HUDEP-2 (cell line): ENCODE measurements around the gene TSHZ2.

Source experiments
- DNase-seq, 76 experiments: peaks; one replicate each; lab custom pipeline; 2025; ENCODE audit not compliant: unreplicated experiment in 76 of 76; lab: John Stamatoyannopoulos, UW

TSHZ2 gene

DNA sequence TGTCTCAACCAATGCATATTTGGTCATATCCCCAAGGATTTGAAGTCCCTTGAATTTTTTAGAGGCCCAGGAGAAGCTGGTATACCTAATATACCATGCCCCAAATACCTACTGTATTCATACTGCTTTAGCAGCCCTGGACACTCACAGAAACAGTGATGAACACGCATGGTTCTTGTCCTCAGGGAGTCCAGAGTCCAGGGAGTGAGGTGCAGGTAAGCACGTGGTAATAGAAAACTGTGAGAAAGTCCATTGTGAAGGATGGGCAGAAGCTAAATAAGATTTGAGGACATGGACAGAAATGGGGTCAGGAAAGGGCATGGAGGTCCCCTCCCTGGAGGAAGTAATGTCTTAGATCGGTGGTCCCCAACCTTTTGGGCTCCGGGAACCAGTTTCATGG is 85.4 kb downstream of the TSHZ2 start:
- no peak for DNase-seq

DNA sequence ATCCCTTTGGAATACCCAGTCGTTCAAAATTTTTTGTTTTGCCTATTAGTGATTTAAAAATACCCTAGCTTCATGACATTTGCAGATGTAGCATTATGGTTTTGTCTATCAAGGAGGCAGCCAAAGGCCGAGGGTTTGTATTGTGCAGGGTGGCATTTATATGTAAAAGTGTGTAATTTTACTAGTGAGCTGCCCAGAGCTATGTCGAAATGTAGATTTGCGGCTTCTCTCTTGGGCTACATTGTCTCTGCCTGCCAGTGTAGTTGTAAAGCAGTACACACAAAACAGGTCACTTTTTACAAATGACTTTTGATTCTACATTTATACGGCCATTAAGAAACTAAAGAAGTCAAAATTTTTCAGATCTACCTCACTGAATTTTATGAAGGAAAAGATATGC is 87.7 kb downstream of the TSHZ2 start:
- DNase-seq, result no peak

DNA sequence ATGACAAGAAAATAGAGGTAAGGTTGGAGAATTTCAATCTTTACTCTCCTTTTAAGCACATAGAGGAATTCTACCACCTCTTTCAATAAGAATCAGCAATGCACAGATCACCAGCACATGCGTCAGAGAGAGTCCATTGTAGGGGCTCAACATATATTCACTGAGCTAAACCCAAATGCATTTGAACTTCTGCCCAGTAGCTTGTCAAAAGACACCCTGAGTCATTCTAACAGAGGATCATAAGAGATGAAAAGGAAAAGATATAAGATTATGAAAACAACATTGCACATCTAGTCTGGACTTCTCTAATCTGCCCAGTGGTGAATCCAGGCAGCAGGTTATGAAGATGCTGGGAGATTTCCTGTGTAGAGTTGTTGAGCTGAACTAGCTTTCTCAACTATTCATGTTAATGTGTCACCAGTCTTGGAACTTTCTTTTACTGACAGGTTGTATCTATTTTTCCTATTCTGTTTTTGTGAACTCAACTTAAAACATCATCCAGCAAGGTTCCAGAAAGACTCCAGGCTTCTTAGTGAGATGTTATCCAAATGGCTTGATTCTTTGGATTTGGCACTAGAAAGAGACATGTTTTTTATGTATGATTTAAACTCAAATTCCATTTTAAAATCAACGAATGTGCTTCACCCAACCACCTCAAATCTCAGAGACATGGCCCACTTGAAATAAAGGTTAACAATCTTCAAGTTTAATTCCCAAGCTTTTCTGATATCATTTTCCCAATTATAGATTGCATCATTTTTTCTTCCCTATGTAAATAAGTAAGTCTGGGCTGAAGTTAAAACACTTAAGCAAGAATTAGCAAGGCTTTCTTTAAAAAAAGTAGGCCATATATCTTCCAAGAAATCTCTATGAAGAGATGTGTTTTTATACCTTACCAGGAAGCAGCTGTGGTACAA is 89.3 kb downstream of the TSHZ2 start:
- DNase-seq, result no peak

DNA sequence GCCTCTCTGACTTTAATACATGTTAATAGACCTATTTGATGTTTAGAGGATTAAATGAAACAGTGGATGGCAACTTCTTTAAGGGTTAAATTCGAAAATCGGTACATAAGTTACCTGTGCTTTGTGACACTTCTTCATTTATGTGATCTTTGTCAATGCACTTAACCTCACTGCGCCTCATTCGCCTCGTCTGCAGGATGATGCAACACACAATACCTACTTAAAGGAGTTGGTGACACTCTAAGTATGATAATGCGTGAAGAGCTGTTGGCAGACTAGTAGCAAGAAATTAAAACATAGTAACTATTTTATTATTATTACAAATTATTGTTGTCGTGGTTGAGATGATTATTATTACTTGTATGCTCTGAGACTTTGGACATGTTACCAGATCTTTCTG is 92.8 kb downstream of the TSHZ2 start:
- no peak for DNase-seq

DNA sequence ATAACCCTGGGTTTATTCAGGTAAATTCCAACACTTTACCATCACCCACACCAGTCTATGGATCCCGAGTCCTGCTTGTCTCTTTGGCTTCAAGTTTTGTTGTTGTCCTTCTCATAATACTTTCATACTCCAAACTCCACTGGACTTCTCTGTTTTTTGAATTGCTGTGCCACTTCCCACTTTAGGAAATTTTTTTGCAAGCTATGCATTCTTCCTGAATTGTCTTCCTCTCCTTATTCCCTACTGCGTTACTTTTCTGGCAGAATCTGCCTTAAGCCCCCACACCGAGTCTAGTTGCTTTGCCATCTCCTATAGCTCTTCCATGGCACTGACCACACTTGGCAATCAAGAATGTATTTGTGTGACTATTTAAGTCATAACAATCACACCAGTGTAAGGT is 96.1 kb downstream of the TSHZ2 start:
- no peak for DNase-seq

DNA sequence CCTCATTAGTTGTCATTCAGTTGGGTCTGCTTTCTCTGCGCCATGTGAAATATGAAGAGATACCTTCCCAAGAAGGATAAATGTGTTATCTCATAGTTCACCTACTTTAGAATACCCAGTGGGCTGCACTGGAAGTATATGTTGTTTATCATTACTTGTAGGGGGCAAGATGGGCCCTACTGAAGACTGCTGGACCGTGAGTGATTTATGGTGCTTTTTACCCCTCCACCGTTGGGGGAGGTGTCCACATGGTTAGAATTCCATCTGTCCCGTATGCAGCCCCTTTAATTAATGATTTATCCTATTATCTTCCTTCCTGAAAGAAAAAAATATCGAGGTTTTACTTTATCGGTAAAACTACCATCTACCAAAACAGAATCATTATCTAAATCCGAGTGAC is 97.0 kb downstream of the TSHZ2 start:
- no peak for DNase-seq

DNA sequence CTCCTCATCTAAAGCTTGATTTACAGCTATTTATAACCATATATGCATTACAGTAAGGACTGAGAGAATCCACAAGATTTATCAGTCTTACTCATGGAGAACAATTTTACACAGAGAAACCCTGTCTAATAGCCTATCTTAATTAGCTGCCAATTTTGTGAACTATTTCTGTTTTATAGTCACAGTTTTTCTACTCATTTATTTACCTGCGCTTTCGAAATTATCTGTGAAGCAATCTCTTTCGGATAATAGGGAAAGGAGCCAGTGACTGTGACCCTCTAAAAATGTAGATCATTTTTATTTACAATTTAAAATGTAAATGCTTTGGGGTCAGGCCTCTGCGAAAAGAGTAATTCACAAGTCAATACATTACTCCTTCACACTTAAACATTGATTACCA is 98.1 kb downstream of the TSHZ2 start:
- no peak for DNase-seq

DNA sequence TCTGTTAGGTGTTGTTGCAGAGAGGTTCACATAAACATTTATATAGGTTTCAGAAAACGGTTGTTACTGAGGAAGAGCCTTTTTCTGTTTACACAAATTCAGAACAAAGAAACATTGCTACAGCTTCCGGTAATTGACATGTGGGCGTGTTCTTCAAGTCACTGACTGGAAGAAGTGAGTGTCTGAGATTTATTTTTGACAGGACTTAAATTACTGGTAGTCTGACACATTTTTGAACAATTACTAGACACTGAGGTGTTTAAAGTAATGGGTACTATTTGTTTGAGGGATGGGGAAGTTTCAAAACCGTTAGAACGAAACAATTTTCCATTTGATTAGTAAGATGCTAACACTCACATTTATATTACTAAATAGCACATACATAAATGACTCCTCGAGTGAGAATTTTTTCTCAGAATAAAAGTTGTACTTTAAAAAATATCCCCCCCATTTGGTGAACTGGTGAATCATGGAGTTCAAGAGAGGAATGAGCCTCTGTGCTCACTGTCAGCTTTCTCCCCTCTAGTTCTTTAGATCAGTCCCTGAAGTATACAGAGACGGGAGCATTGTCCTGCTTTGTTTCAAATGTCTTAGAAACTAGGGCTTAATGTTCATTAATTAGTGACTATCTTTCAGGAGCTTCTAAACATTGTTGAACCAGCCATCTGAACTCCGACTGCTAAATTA is 98.7 kb downstream of the TSHZ2 start:
- no peak for DNase-seq

DNA sequence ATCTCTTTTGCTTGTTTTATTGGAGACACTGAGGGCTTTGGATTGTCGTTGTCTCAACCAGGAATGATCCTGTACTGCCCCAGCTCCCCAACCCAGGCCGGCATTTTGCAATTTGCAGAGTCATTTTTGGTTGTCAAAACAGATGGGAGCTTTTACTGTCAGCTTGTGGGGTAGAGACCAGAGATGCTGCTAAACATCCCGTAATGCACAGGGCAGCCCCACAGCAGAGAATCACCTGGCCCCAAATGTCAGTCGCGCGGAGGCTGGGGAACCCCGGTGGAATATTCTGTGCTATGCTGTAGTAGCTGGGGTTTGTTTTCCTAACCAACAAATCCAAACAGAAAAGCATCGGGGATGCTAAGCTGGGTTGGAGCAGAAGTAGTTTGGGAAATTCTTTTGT is 99.7 kb downstream of the TSHZ2 start:
- DNase-seq, result no peak

DNA sequence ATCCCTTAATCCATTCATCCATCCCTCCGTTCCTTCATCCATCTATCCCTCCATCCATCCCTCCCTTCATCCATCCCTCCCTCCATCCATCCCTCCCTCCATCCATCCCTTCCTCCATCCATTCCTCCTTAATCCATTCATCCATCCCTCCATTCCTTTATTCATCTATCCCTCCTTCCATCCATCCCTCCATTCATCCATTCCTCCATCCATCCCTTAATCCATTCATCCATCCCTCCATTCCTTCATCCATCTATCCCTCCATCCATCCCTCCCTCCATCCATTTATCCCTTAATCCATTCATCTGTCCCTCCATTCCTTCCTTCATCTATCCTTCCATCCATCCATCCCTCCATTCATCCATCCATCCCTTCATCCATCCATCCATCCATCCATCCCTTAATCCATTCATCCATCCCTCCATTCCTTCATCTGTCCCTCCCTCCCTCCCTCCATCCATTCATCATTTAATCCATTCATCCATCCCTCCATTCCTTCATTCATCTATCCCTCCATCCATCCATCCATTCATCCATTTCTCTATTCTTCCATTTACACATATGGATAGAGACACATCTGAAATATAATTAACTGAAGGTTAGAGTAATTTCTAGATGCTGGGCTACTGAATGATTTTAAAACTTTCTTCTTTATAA is 100.9 kb downstream of the TSHZ2 start:
- DNase-seq, result no peak

DNA sequence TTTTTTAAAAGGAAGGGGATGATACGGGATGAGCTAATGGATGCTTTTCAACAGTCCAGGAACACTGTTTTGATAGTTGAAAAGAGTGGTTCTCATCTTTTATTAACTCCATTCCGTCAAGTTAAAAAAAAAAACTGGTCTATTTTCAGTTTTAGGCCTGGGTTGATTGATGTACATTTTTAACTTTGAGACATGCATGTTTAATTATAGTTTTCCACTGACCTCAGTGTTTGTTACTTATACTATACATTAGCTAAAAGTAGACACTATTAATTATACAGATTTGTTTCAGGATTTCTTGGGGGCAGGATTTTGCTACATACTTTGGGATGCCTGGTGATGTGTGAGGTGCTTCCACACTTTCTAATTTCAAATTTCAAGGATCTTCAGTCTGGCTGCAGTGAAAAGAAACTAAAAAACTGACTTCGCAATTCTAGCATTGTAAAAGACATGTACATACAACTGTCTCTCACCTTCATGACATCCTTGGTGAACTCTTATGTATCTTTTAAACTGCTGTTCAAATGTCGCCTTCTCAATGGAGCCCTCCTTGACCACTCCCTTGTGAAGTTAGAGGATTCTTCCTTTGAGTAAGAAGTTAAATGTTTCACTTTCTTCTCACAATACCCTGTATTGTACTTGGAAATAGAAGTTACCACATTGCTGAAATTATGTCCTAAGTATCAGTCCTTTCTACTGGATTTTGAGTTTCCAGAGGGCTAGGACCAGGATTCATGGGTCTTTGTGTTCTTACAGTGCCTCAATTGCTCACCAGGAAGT is 101.7 kb downstream of the TSHZ2 start:
- no peak for DNase-seq

DNA sequence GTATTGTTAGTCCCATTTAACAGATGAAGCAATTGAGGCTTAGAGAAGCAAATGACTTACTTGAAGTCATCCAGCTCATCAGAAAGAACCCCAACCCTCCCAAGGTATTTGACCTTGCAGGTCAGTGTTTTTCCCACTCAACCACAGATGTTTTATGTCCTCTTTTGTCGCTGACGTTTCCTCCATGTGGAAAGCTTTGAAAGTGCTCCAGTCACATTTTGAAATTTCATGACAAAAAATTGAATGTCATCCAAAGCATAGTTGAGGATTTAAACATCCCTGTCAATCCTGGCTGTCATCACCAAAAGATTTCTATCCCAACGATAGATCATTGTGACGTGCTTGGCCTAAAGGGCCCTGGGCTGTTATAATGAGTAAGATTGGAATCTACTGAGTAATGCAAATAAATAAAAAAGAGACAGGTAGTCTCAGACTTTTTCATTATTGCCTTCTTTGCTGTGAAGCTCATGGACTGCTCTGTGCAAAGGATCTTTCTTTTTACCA is 102.7 kb downstream of the TSHZ2 start:
- no peak for DNase-seq

DNA sequence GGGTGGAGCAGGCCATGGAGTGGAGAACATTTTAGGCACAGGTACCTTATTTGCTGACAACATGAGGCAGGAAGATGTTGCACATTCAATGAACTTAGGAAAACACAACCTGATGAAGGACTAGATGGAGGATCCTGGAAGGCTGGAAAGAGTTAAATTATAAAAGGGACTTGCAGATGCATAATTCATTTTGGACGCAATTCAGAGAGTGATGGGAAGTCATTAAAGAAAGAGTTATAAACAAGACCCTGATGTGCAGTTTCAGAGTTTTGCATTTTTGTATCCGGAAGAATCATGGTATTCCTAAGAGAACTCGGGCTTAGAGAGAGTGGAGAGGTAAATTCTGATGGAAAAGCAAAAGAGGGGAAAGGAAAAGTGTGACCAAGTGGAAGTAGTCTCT is 104.5 kb downstream of the TSHZ2 start:
- no peak for DNase-seq

DNA sequence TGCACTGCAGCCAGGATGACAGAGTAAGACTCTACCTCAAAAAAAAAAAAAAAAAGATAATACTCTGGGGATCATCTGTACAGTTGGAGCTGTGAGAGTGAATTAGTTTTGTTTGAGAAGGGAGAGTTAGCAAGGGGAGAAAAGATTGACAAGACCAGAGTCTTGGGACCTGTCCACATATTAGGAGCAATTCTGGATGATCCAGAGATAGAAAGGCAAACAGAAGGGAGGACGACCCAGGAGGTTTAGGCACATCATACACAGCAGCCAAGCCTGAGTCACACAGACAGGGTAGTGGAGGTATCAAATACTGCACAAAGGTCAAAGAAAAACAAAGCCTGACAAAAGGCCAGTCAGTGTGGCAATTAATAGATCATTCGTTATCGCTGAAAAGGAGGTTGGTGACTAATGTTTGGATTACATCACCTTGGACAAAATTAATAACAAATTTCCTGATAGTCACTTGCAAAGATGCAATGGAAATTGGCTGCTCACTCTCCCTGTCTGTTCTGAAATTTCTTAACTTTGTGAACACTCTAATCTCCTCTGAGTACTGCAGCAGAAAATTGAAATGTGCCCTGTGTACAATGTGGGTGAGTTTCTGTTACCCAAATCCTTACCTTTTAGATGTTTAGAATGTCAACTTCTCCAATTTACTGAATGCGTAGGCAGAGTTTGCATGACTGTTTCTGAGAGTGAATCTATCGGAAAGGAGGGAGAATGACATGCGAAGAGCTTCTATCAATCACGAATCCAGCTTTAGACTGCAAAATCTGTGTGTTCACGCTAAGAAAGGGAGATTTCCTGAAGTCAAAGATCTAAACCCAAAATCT is 105.4 kb downstream of the TSHZ2 start:
- DNase-seq, result no peak

DNA sequence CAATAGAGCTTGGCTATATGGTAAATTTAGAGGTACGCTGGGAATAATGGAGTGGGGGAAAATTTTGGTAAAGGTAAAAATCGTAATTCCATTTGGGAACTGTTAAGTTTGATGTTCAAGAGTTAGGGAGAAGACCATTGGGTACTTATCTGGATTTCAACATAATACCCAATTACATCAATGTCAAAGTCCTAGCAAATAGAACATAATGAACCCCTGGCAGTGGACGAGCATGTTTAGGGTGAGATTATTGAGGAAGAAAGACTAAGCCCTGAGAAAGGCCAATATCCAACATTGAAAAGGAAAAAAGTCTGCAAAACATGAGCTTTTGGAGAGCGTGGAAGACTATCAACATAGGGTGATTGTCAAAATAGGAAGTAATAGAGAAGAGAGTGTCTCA is 106.6 kb downstream of the TSHZ2 start:
- no peak for DNase-seq

DNA sequence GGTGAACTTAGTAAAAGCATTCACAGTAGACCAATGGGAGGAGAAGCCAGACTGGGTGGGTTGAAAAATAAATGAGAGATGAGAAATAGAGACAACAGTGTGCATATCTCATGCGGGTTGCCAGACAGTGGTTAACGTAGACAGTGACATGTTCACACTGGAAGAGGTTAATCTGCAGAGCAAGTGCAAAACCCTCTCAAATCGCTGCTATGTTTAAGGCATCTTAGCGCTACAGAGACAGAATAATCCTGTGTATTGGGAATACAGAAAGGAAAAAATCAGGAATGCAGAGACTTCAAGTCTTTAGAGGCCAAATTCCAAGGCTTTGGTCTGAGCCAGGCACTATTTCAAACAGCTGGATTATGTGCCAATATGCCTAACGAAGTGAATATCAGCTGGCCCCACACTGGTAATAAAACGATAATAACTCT is 107.1 kb downstream of the TSHZ2 start:
- no peak for DNase-seq

DNA sequence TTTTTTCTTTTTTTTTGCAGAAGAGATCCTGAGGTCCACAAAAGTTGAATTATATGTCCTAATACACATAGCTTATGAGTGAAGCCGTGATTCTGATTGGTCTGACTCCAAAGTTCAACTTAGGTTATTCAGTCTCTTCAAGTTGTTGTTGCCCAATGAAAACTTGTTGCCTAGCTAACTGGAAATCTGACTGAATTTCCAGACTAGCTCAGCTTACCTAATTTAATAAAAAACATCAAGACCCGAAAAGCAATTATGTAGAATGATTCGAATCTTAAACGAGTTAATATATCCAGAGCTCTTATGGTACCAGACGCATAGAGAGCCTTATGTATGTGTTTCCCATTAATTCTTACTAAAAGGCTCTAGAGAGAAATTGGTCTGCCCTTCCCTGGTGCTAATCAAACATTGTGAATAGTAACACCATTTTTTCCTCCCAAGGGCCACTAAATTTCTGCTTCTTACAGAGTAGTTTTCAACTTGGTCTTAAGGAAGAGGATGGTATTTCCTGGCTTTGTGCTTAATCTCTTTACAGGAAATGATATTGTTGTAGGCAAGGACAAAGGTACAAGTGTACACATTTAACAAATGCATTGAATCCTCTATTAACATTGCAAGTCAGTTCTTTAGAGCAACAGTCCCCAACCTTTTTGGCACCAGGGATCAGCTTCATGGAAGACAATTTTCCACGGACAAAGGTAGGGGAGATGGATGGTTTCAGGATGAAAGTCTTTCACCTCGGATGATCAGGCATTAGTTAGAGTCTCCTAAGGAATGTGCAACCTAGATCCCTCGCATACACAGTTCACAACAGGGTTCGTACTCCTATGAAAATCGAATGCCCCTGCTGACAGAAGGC is 107.9 kb downstream of the TSHZ2 start:
- DNase-seq, result no peak

DNA sequence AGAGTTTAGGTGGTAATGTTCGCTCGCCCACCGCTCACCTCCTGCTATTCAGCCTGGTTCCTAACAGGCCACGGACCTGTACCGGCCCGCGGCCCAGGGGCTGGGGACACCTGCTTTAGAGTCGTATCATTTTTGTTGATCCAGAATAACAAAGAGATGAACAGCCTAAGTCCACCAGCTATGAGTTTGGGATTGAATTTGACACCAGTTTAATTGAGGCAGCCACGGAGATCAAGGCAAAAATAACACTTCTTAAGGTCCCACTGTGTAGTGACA is 108.5 kb downstream of the TSHZ2 start:
- no peak for DNase-seq
